ENCODE data around the gene CCNT2. TPM values are rescaled to one million over a fixed set of nuclear protein-coding genes. Genes with fewer than 3 reads are reported as not detected.
"Not testable (repeated sequence)": the region's sequence is repeated elsewhere in the genome, so short reads cannot be mapped to it uniquely, and the experiment has no call there.

Gene CCNT2
- total RNA-seq, 1 donor from 2014 or later, result 48.5 TPM

GRCh38 chr2:134906726-134907125 is 11.9 kb upstream of the CCNT2 start:
- intact Hi-C loops (cut with micrococcal nuclease), result no loop called here
- Mint-ChIP-seq H3K9me3 (peaks cover 17% of the 10 kb centered on the region), H3K27ac (no peak overlapping the region), H3K4me1 (no peaks in the 10 kb centered on the region), H3K27me3 (peaks cover 25% of the 10 kb centered on the region), H3K36me3 (ENCODE audit: low read depth) (no peaks in the 10 kb centered on the region), H3K4me3 (no peak overlapping the region)
- DNase-seq, result no peak

GRCh38 chr2:134907441-134908116 is 11.0 kb upstream of the CCNT2 start:
- DNase-seq; H3K4me1 Mint-ChIP-seq; H3K36me3 Mint-ChIP-seq (ENCODE audit: low read depth); H3K4me3 Mint-ChIP-seq; H3K27ac Mint-ChIP-seq; intact Hi-C loops (cut with micrococcal nuclease): not testable (repeated sequence)
- Mint-ChIP-seq H3K27me3 (peaks cover 28% of the 10 kb centered on the region), H3K9me3 (peaks cover 21% of the 10 kb centered on the region)

GRCh38 chr2:134910763-134911399 is 7.7 kb upstream of the CCNT2 start:
- Mint-ChIP-seq H3K4me1 (no peaks in the 10 kb centered on the region), H3K4me3 (no peak overlapping the region), H3K9me3 (peaks cover 30% of the 10 kb centered on the region), H3K27me3 (peaks cover 24% of the 10 kb centered on the region), H3K27ac (no peak overlapping the region), H3K36me3 (ENCODE audit: low read depth) (no peaks in the 10 kb centered on the region)
- intact Hi-C loops (cut with micrococcal nuclease), result loop anchor here (10.0 kb wide), 1 partner anchor 626 kb away; no protein-coding TSS in a partner anchor
- no peak for DNase-seq

- Mint-ChIP-seq H3K36me3 (ENCODE audit: low read depth) (no peaks in the 10 kb centered on the region), H3K27ac (no peak overlapping the region), H3K4me1 (no peaks in the 10 kb centered on the region), H3K9me3 (peaks cover 30% of the 10 kb centered on the region), H3K4me3 (no peak overlapping the region), H3K27me3 (peaks cover 21% of the 10 kb centered on the region)
- intact Hi-C loops (cut with micrococcal nuclease), result loop anchor here (10.0 kb wide), 1 partner anchor 627 kb away; no protein-coding TSS in a partner anchor
- DNase-seq, result no peak
These were observed 7.2 kb upstream of the CCNT2 start for GRCh38 chr2:134911400-134911785.

- Mint-ChIP-seq H3K27me3 (peaks cover 20% of the 10 kb centered on the region), H3K36me3 (ENCODE audit: low read depth) (no peaks in the 10 kb centered on the region), H3K4me3 (no peak overlapping the region), H3K27ac (no peak overlapping the region), H3K4me1 (peaks cover 3% of the 10 kb centered on the region), H3K9me3 (peaks cover 29% of the 10 kb centered on the region)
- intact Hi-C loops (cut with micrococcal nuclease), result loop anchor here (10.0 kb wide), 1 partner anchor 628 kb away; no protein-coding TSS in a partner anchor
- no peak for DNase-seq
These were observed 6.3 kb upstream of the CCNT2 start for GRCh38 chr2:134912361-134912760.

- peaks cover 19% of the 10 kb centered on the region for H3K36me3 Mint-ChIP-seq (ENCODE audit: low read depth)
- peak; percentile 72 for DNase-seq
- H3K4me3 Mint-ChIP-seq, result peak overlapping the region; percentile 96
- H3K9me3 Mint-ChIP-seq, result peaks cover 9% of the 10 kb centered on the region
- peaks cover 10% of the 10 kb centered on the region for H3K27me3 Mint-ChIP-seq
- H3K4me1 Mint-ChIP-seq, result peaks cover 17% of the 10 kb centered on the region
- H3K27ac Mint-ChIP-seq, result peak overlapping the region; percentile 97
- intact Hi-C loops (cut with micrococcal nuclease), result loop anchor here (5.0 to 10.0 kb wide), 4 partner anchors 250 to 1200 kb away; partner anchors contain the start of gene CXCR4
These were observed 1.2 kb upstream of the CCNT2 start for GRCh38 chr2:134917360-134917865.

- Mint-ChIP-seq H3K27me3 (peaks cover 10% of the 10 kb centered on the region), H3K9me3 (peaks cover 9% of the 10 kb centered on the region), H3K27ac (peak overlapping the region; percentile 97), H3K36me3 (ENCODE audit: low read depth) (peaks cover 19% of the 10 kb centered on the region), H3K4me1 (peaks cover 20% of the 10 kb centered on the region), H3K4me3 (peak overlapping the region; percentile 96)
- intact Hi-C loops (cut with micrococcal nuclease), result loop anchor here (1.0 to 10.0 kb wide), 10 partner anchors 134 to 1466 kb away; partner anchors contain the start of genes CXCR4, R3HDM1, RAB3GAP1 and TMEM163
- DNase-seq, result peak; percentile 97
These were observed 615 bp upstream of the CCNT2 start for GRCh38 chr2:134917888-134918525.

- peak; percentile 84 for DNase-seq
- Mint-ChIP-seq H3K4me1 (peaks cover 26% of the 10 kb centered on the region), H3K4me3 (peak overlapping the region; percentile 96), H3K27ac (peak overlapping the region; percentile 97), H3K27me3 (peaks cover 6% of the 10 kb centered on the region), H3K36me3 (ENCODE audit: low read depth) (peaks cover 22% of the 10 kb centered on the region), H3K9me3 (peaks cover 7% of the 10 kb centered on the region)
- intact Hi-C loops (cut with micrococcal nuclease), result loop anchor here (1.0 to 10.0 kb wide), 7 partner anchors 201 to 1198 kb away; partner anchors contain the start of genes CXCR4, MCM6 and TMEM163
These were observed 954 bp downstream of the CCNT2 start for GRCh38 chr2:134919341-134920210.

- Mint-ChIP-seq H3K4me1 (peaks cover 32% of the 10 kb centered on the region), H3K27ac (no peak overlapping the region), H3K27me3 (no peaks in the 10 kb centered on the region), H3K4me3 (no peak overlapping the region), H3K9me3 (no peaks in the 10 kb centered on the region), H3K36me3 (ENCODE audit: low read depth) (peaks cover 24% of the 10 kb centered on the region)
- DNase-seq, result no peak
- intact Hi-C loops (cut with micrococcal nuclease), result no loop called here
These were observed 6.3 kb downstream of the CCNT2 start for GRCh38 chr2:134924912-134925311.

- Mint-ChIP-seq H3K9me3 (no peaks in the 10 kb centered on the region), H3K4me1 (peaks cover 34% of the 10 kb centered on the region), H3K27ac (peak overlapping the region; percentile 45), H3K4me3 (peak overlapping the region; percentile 34), H3K36me3 (ENCODE audit: low read depth) (peaks cover 25% of the 10 kb centered on the region), H3K27me3 (no peaks in the 10 kb centered on the region)
- no peak for DNase-seq
- intact Hi-C loops (cut with micrococcal nuclease), result no loop called here
These were observed 7.8 kb downstream of the CCNT2 start for GRCh38 chr2:134926231-134926931.

- Mint-ChIP-seq H3K27me3 (no peaks in the 10 kb centered on the region), H3K4me3 (no peak overlapping the region), H3K27ac (no peak overlapping the region), H3K4me1 (peaks cover 35% of the 10 kb centered on the region), H3K9me3 (no peaks in the 10 kb centered on the region), H3K36me3 (ENCODE audit: low read depth) (peaks cover 25% of the 10 kb centered on the region)
- no peak for DNase-seq
- intact Hi-C loops (cut with micrococcal nuclease), result no loop called here
These were observed 8.6 kb downstream of the CCNT2 start for GRCh38 chr2:134927195-134927594.

GRCh38 chr2:134932864-134933526 is 14.4 kb downstream of the CCNT2 start:
- H3K36me3 Mint-ChIP-seq (ENCODE audit: low read depth), result peaks cover 33% of the 10 kb centered on the region
- intact Hi-C loops (cut with micrococcal nuclease), result no loop called here
- H3K9me3 Mint-ChIP-seq, result no peaks in the 10 kb centered on the region
- H3K27me3 Mint-ChIP-seq, result no peaks in the 10 kb centered on the region
- H3K4me3 Mint-ChIP-seq, result no peak overlapping the region
- H3K27ac Mint-ChIP-seq, result no peak overlapping the region
- DNase-seq, result no peak
- H3K4me1 Mint-ChIP-seq, result peaks cover 30% of the 10 kb centered on the region

All from activated CD4-positive, alpha-beta T cell treated with anti-CD3 and anti-CD28 coated beads, Interleukin-2, amount 10 ng/mL, durations not matched to agents 24 days and 14 days (primary cell).